Tibial nerve (tissue), 4 donors: ENCODE data around the gene RCC2. TPM values are rescaled to one million over a fixed set of nuclear protein-coding genes. Genes with fewer than 3 reads are reported as not detected.

Experiments
- DNase-seq, 2 donors: peaks; one replicate each; pipeline ENCODE4 v3.0.0-alpha.2; 2019; ENCODE audit warnings: low spot score in 2 of 2
- H3K27ac ChIP-seq, 4 donors: fragments of 200-600 bp; sonication (generic) in 3 of 4; one replicate each; pipeline ENCODE4 v1.5.1; 2017 to 2019; ENCODE audit warnings: mild to moderate bottlenecking in 1 of 4
- H3K27me3 ChIP-seq, 2 donors: fragments of 200-600 bp; sonication (generic) in 1 of 2; one replicate each; pipeline versions ENCODE4 v1.5.1 to v1.6.0; 2017 to 2019
- H3K36me3 ChIP-seq, 3 donors: fragments of 200-600 bp; sonication (generic); one replicate each; pipeline ENCODE4 v1.5.1; 2018 to 2019
- H3K4me1 ChIP-seq, 4 donors: fragments of 200-600 bp; sonication (generic) in 3 of 4; one replicate each; pipeline ENCODE4 v1.5.1; 2017 to 2019
- H3K4me3 ChIP-seq, 4 donors: fragments of 200-600 bp; sonication (generic) in 3 of 4; one replicate each; pipeline ENCODE4 v1.5.1; 2017 to 2019; ENCODE audit warnings: mild to moderate bottlenecking in 1 of 4, moderate library complexity in 1 of 4
- H3K9me3 ChIP-seq, 4 donors: fragments of 200-600 bp; sonication (generic) in 3 of 4; one replicate each; pipeline ENCODE4 v1.5.1; 2017 to 2019
- CTCF ChIP-seq, 5 experiments: fragments of 200-600 bp in 3 of 5; fragments of 450-650 bp in 2 of 5; sonication (generic) in 3 of 5; IDR thresholded peaks; one replicate each; pipeline ENCODE4 v1.5.1; 2016 to 2019; ENCODE audit warnings: antibody characterized with exemption in 5 of 5, mild to moderate bottlenecking in 3 of 5, moderate library complexity in 2 of 5
- EP300 ChIP-seq, 2 donors: sonication (generic); formaldehyde crosslinking; IDR thresholded peaks; one replicate each; pipeline ENCODE4 v1.6.1; 2017; ENCODE audit warnings: antibody characterized with exemption in 2 of 2, mild to moderate bottlenecking in 1 of 2
- POLR2A ChIP-seq, 2 donors: fragments of 450-650 bp; IDR thresholded peaks; one replicate each; pipeline ENCODE4 v1.6.1; 2017; ENCODE audit warnings: antibody characterized with exemption in 2 of 2, mild to moderate bottlenecking in 2 of 2, moderate library complexity in 2 of 2
- WGBS, 2 donors: methylation state at CpG; one replicate each; pipeline ENCODE4 v1.1.5; 2018; 5-methylcytosine and 5-hydroxymethylcytosine counted together
- total RNA-seq, 4 donors: library from RNA; depleted of rRNA; stranded (reverse); fragments of >200 nt; gene quantifications; one replicate each; pipeline ENCODE4 v1.1.0, GENCODE V29; 2016

RCC2 gene
- total RNA-seq, 4 donors from 2014 or later: 27.1 to 44.1 (median 30.1) TPM

DNA sequence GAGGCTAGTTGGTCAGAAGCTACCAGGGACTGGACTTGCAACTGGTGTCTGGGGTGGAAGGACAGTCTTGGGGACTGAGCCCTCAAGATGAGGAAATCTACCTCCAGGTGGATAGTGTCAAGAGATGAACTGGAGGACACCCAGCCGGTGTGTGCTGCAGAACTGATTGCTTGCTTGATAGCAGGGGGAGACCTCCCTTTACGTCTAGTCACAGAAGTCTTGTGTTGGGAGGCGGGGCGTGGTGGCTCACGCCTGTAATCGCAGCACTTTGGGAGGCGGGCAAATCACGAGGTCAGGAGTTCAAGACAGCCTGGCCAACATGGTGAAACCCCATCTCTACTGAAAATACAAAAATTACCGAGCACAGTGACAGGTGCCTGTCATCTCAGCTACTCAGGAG is 4.9 kb downstream of the RCC2 start:
- Histone ChIP-seq H3K4me3 (no peak overlapping the region), H3K27ac (no peak overlapping the region), H3K4me1 (peaks cover 0 to 45% (median 9%) of the 10 kb centered on the region in 4 donors), H3K27me3 (no peaks in the 10 kb centered on the region), H3K36me3 (peaks cover 0 to 37% (median 0%) of the 10 kb centered on the region in 3 donors), H3K9me3 (no peaks in the 10 kb centered on the region)
- no peak for TF ChIP-seq CTCF (IDR thresholded peaks at IDR 0.05)
- TF ChIP-seq POLR2A (IDR thresholded peaks at IDR 0.05): no peak
- TF ChIP-seq EP300 (IDR thresholded peaks at IDR 0.05): no peak
- DNase-seq: no peak
- 75 to 76% methylated on average over 9 of the region's 9 CpGs for WGBS, 2 donors

DNA sequence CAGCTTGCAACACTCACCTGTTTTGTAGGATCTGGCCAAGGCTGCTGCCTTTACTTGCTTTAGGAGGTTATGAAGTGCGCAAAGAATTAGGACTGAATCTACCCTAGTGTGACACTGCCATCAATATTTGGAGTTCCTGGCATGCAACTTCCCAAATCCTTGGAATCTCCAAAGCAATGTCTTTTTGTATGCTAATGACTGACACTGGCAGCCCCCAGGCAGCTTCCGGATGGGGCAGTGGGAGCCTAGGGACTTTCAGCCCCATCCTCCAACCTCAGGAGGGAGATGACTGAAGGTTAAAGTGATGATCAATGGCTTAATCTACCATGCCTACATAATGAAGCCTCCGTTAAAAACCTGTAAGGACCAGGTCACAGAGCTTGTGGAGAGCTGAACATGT is 5.5 kb downstream of the RCC2 start:
- no peak overlapping the region for H3K27ac ChIP-seq
- DNase-seq: no peak
- 68 to 76% methylated on average over 3 of the region's 3 CpGs for WGBS, 2 donors
- H3K27me3 ChIP-seq: no peaks in the 10 kb centered on the region
- peaks cover 0 to 42% (median 0%) of the 10 kb centered on the region in 3 donors for H3K36me3 ChIP-seq
- H3K4me1 ChIP-seq: peaks cover 0 to 46% (median 9%) of the 10 kb centered on the region in 4 donors
- H3K4me3 ChIP-seq: no peak overlapping the region
- TF ChIP-seq EP300 (IDR thresholded peaks at IDR 0.05) (no peak), CTCF (IDR thresholded peaks at IDR 0.05) (no peak), POLR2A (IDR thresholded peaks at IDR 0.05) (no peak)
- H3K9me3 ChIP-seq: no peaks in the 10 kb centered on the region

DNA sequence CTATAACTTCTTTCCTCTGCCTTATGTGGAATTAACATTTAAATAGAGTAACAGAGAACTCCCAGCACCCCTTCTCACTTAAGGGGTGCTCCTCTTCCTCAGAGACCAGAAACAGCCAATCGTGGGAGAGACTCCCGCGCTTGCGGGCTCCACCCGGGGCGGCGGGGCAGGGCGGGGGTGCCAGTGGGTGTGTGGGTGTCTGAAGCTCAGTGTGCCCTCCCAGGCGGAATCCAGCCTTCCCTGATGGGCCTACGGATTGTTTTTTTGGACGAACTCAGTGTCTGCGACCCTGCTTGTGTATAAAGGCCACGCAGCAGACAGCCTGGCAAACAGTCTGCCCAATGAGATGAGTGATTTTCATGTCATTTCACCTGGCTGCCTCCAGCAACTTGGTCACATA is 6.2 kb downstream of the RCC2 start:
- Histone ChIP-seq H3K36me3 (peaks cover 0 to 50% (median 0%) of the 10 kb centered on the region in 3 donors), H3K27ac (no peak overlapping the region), H3K9me3 (no peaks in the 10 kb centered on the region), H3K4me1 (peaks cover 0 to 48% (median 9%) of the 10 kb centered on the region in 4 donors), H3K27me3 (no peaks in the 10 kb centered on the region), H3K4me3 (no peak overlapping the region)
- 70 to 78% methylated on average over 13 of the region's 13 CpGs for WGBS, 2 donors
- no peak for DNase-seq
- TF ChIP-seq CTCF (IDR thresholded peaks at IDR 0.05) (no peak), EP300 (IDR thresholded peaks at IDR 0.05) (no peak), POLR2A (IDR thresholded peaks at IDR 0.05) (no peak)

DNA sequence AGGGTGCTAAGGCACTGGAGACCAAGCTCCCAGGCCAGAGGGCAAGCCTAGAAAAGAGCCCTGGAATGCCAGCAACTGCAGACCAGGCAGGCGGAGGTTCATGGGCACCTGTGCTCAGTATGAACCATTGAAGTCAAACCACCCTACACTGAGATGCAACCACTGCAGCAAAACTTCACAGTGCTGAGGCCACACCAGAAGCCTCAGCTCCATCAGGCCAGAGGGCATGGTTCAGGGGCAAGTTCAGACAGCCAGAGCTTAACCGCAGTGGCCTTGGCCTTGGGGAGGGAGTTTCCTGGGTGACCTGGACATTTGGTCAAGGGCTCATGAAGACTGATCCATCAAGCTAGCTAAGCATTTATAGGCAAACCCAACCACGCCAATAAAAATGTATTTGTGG is 7.1 kb downstream of the RCC2 start:
- no peak for DNase-seq
- TF ChIP-seq POLR2A (IDR thresholded peaks at IDR 0.05): no peak
- no peak for TF ChIP-seq CTCF (IDR thresholded peaks at IDR 0.05)
- no peak for TF ChIP-seq EP300 (IDR thresholded peaks at IDR 0.05)
- Histone ChIP-seq H3K9me3 (no peaks in the 10 kb centered on the region), H3K27ac (peak overlapping the region in 1 of 4 donors; percentile 36), H3K4me1 (peaks cover 0 to 48% (median 9%) of the 10 kb centered on the region in 4 donors), H3K36me3 (peaks cover 0 to 59% (median 3%) of the 10 kb centered on the region in 3 donors), H3K4me3 (no peak overlapping the region), H3K27me3 (no peaks in the 10 kb centered on the region)
- 96 to 100% methylated on average over 3 of the region's 3 CpGs for WGBS, 2 donors

GRCh38 chr1:17429183-17429582 is 10.3 kb downstream of the RCC2 start:
- H3K9me3 ChIP-seq: no peaks in the 10 kb centered on the region
- H3K4me3 ChIP-seq: no peak overlapping the region
- TF ChIP-seq EP300 (IDR thresholded peaks at IDR 0.05): no peak
- H3K4me1 ChIP-seq: peaks cover 0 to 26% (median 0%) of the 10 kb centered on the region in 4 donors
- 90 to 93% methylated on average over 9 of the region's 9 CpGs for WGBS, 2 donors
- no peak for DNase-seq
- peaks cover 0 to 77% (median 19%) of the 10 kb centered on the region in 3 donors for H3K36me3 ChIP-seq
- H3K27ac ChIP-seq: no peak overlapping the region
- no peaks in the 10 kb centered on the region for H3K27me3 ChIP-seq
